RWPE1 (cell line): ENCODE results near the gene FBXO10.
A peak's percentile ranks its signal among the peaks of the same experiment; 100 is the strongest.

ENCODE experiments used
- CTCF ChIA-PET: fragments of 350-600 bp; sonication (Branson Sonifier 250); formaldehyde crosslinking; extraction: SDS; loops from one replicate; lab custom pipeline; 2021; lab: Yijun Ruan, JAX
- POLR2A ChIA-PET: fragments of 400-600 bp; formaldehyde crosslinking; extraction: SDS; loops from one replicate; lab custom pipeline; 2020; ENCODE audit warnings: antibody characterized with exemption; ENCODE audit not compliant: low non-redundant PET; lab: Yijun Ruan, JAX
- DNase-seq: peaks from one replicate; pipeline ENCODE4 v3.0.0; 2012; ENCODE audit warnings: low spot score
- H3K27ac ChIP-seq: fragments of 450-650 bp; 2 replicates; pipeline ENCODE4 v1.5.1; 2017
- TF ChIP-seq, protein P1 (sequence below): fragments of 450-650 bp; conservative IDR thresholded peaks from 2 replicates; pipeline ENCODE4 v1.5.1; 2017; ENCODE audit warnings: low read depth, mild to moderate bottlenecking

The FBXO10 gene

DNA sequence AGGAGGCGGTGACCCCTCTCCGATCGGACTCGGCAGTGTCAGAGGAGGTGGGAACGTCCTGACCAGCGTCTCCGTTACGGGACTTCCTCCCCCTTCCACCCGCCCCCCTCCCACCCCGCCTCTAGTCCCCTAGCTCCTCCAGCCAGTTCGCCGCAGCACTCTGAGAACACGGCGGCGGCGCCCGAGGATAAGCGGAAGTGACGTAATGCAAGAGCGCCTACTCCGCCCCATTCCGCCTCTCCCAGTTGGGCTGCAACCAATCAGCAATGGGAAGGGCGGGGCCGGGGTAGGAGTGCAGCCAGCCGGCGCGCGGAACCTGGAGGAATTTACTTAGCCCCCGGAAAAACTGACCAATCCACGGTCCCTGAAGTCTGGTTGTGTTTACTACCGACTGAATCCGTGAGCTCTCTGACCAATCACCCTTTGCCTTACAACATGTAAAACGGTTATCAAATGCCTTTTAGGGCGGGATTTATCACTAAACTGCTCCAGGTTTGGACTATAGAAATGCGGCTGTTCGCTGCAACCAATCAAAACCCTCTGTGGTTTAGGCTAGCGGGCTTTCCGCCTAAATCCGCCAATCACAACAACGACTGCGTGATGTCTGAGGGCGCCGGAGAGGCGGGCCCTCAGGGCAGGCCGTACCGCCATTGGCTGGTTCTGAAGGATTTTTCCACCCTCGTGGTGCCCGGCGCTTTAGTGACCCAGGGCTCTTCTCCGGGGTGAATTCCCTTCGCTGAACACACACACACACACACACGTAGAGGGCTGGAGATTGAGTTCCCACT is 110.7 kb downstream of the FBXO10 start, which contains the start of gene ZBTB5:
Gene ZBTB5, minus strand, starts transcription at position 202 of the 788 bp plus-strand sequence. CDS start 22,899 bp downstream, outside the sequence.
- peak; percentile 99 for DNase-seq
- peak within 1 kb of the TSS; percentile 99 for H3K27ac ChIP-seq
- POLR2A ChIA-PET: interaction anchor here (0.7 to 1.3 kb wide), 2 partner anchors 20 to 919 kb away, joined by 3 read pairs; partner anchors contain the start of gene POLR1E
- CTCF ChIA-PET: interaction anchor here (0.6 kb wide), 1 partner anchor 270 kb away, joined by 3 read pairs; no protein-coding TSS in a partner anchor
- TF ChIP-seq, protein P1, sequence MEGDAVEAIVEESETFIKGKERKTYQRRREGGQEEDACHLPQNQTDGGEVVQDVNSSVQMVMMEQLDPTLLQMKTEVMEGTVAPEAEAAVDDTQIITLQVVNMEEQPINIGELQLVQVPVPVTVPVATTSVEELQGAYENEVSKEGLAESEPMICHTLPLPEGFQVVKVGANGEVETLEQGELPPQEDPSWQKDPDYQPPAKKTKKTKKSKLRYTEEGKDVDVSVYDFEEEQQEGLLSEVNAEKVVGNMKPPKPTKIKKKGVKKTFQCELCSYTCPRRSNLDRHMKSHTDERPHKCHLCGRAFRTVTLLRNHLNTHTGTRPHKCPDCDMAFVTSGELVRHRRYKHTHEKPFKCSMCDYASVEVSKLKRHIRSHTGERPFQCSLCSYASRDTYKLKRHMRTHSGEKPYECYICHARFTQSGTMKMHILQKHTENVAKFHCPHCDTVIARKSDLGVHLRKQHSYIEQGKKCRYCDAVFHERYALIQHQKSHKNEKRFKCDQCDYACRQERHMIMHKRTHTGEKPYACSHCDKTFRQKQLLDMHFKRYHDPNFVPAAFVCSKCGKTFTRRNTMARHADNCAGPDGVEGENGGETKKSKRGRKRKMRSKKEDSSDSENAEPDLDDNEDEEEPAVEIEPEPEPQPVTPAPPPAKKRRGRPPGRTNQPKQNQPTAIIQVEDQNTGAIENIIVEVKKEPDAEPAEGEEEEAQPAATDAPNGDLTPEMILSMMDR: no peak

DNA sequence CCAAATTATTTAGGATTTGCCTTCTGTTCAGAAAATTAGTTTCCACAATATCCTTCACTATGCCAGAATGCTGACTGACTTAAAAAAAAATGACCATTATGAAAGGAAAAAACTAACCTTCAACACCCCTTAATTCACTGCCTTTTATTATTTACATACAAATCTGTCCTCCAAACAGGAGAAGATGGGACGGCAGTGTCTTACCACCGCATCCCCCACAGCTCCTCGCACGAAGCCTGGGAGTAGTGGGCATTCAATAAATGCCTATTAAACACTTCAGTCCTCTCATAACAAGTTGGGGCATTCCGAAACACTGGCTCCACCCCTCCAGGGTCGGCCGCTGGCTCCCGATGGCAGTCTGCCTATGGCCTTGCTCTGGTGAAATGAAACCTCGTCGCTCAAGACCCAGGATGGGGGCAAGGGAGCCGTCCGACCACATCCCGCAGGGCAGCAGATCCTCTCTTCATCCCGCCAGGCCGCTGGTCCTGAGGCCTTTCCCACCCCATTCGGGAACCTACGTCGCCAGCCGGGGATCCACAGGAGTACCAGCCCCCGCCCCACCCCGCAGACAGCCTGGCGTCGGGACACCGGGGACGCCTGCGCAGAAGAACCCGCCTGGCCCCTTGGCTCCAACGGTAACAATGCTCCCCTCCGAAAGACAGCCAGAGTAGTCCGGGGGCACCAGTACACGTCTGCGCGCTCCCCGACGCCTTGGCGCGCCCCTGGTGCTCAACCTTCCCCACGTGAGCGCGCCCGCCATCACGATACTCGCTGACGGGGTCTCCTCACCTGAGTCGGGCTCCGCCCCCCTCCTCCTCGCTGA is 111.5 kb downstream of the FBXO10 start:
- CTCF ChIA-PET: interaction anchor here (0.6 kb wide), 1 partner anchor 28 kb away, joined by 3 read pairs; no protein-coding TSS in a partner anchor
- peak overlapping the region; percentile 99 for H3K27ac ChIP-seq
- TF ChIP-seq, protein P1: no peak
- peak; percentile 71 for DNase-seq
- POLR2A ChIA-PET: interaction anchor here (1.3 kb wide), 1 partner anchor 21 kb away, joined by 3 read pairs; the partner anchor contains the start of gene POLR1E

DNA sequence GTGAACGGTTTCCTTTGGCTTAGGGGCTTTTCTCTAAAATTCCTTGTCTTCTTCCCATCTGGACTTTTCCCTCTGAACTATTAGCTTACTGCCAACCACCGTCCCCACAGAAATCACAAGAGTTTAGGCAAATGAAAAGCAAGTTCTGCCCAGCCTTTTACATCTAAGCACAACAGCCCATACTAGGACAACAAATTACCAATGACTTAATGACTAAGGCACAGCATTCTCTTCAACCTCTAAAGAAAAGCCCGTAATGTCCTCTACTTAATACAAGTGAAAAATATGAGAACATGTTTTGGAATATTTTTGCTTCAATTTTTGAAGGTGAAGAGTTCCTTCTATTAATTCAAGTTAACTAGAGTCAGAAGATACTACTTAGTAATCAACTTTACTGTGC is 112.2 kb downstream of the FBXO10 start:
- no peak for DNase-seq
- H3K27ac ChIP-seq: peak overlapping the region; percentile 99
- ChIA-PET CTCF (interaction anchor here (0.6 kb wide), 1 partner anchor 28 kb away, joined by 3 read pairs; no protein-coding TSS in a partner anchor), POLR2A (no interaction called here)
- TF ChIP-seq, protein P1: no peak
